Osteocyte (in vitro differentiated cells): ENCODE measurements around the gene FGGY. TPM values are rescaled to one million over a fixed set of nuclear protein-coding genes. Genes with fewer than 3 reads are reported as not detected.

Experiments used
- DNase-seq: peaks from one replicate; pipeline ENCODE4 v3.0.0; 2021; ENCODE audit warnings: mixed read lengths; ENCODE audit not compliant: unreplicated experiment; ENCODE audit errors: extremely low spot score
- H3K27ac Mint-ChIP-seq: one replicate; pipeline ENCODE4 v1.8.0; 2021; ENCODE audit warnings: mild to moderate bottlenecking, mixed read lengths; ENCODE audit not compliant: unreplicated experiment
- H3K27me3 Mint-ChIP-seq: one replicate; pipeline ENCODE4 v1.8.0; 2021; ENCODE audit warnings: mixed read lengths; ENCODE audit not compliant: unreplicated experiment
- H3K36me3 Mint-ChIP-seq: one replicate; pipeline ENCODE4 v1.8.0; 2021; ENCODE audit warnings: mixed read lengths; ENCODE audit not compliant: unreplicated experiment
- H3K4me1 Mint-ChIP-seq: one replicate; pipeline ENCODE4 v1.8.0; 2021; ENCODE audit warnings: mixed read lengths; ENCODE audit not compliant: unreplicated experiment
- H3K4me3 Mint-ChIP-seq: one replicate; pipeline ENCODE4 v1.8.0; 2021; ENCODE audit warnings: mild to moderate bottlenecking, moderate library complexity, mixed read lengths; ENCODE audit not compliant: unreplicated experiment
- H3K9me3 Mint-ChIP-seq: one replicate; pipeline ENCODE4 v1.8.0; 2021; ENCODE audit warnings: mixed read lengths; ENCODE audit not compliant: unreplicated experiment
- CTCF ChIP-seq: fragments of 200-600 bp; sonication (generic); IDR thresholded peaks from 2 replicates; pipeline ENCODE4 v1.5.0; 2021; ENCODE audit warnings: antibody characterized with exemption, mild to moderate bottlenecking, moderate library complexity
- total RNA-seq: library from RNA; stranded (reverse); gene quantifications from 2 replicates; pipeline ENCODE4 v1.2.1, GENCODE V29; 2021

FGGY gene
- total RNA-seq, 1 donor from 2014 or later: 9.1 TPM

- H3K4me1 Mint-ChIP-seq: peaks cover 2% of the 10 kb centered on the region
- no peaks in the 10 kb centered on the region for H3K27me3 Mint-ChIP-seq
- H3K9me3 Mint-ChIP-seq: no peaks in the 10 kb centered on the region
- H3K36me3 Mint-ChIP-seq: no peaks in the 10 kb centered on the region
- no peak overlapping the region for H3K27ac Mint-ChIP-seq
- H3K4me3 Mint-ChIP-seq: no peak overlapping the region
- TF ChIP-seq CTCF: no peak
- DNase-seq: no peak
These were observed 357.1 kb downstream of the FGGY start for GRCh38 chr1:59653968-59654367.

GRCh38 chr1:59657873-59658465 is 361.1 kb downstream of the FGGY start:
- no peak for TF ChIP-seq CTCF
- Mint-ChIP-seq H3K9me3 (no peaks in the 10 kb centered on the region), H3K27me3 (no peaks in the 10 kb centered on the region), H3K4me3 (no peak overlapping the region), H3K4me1 (peaks cover 2% of the 10 kb centered on the region), H3K36me3 (no peaks in the 10 kb centered on the region), H3K27ac (no peak overlapping the region)
- no peak for DNase-seq

GRCh38 chr1:59664166-59664565 is 367.3 kb downstream of the FGGY start:
- Mint-ChIP-seq H3K9me3 (peaks cover 4% of the 10 kb centered on the region), H3K4me1 (peaks cover 3% of the 10 kb centered on the region), H3K27me3 (no peaks in the 10 kb centered on the region), H3K4me3 (no peak overlapping the region), H3K27ac (no peak overlapping the region), H3K36me3 (peaks cover 5% of the 10 kb centered on the region)
- no peak for DNase-seq
- no peak for TF ChIP-seq CTCF

GRCh38 chr1:59666106-59666505 is 369.2 kb downstream of the FGGY start:
- peaks cover 22% of the 10 kb centered on the region for H3K4me1 Mint-ChIP-seq
- no peak overlapping the region for H3K27ac Mint-ChIP-seq

GRCh38 chr1:59667020-59667419 is 370.1 kb downstream of the FGGY start:
- no peak overlapping the region for H3K27ac Mint-ChIP-seq
- DNase-seq: no peak
- H3K9me3 Mint-ChIP-seq: peaks cover 4% of the 10 kb centered on the region
- H3K4me1 Mint-ChIP-seq: peaks cover 25% of the 10 kb centered on the region
- no peak overlapping the region for H3K4me3 Mint-ChIP-seq
- peaks cover 5% of the 10 kb centered on the region for H3K36me3 Mint-ChIP-seq
- TF ChIP-seq CTCF: no peak
- no peaks in the 10 kb centered on the region for H3K27me3 Mint-ChIP-seq

More at GRCh38 chr1:59666106-59666505, 369.2 kb downstream of the FGGY start:
- H3K4me3 Mint-ChIP-seq: no peak overlapping the region
- H3K36me3 Mint-ChIP-seq: peaks cover 5% of the 10 kb centered on the region
- peak; percentile 19 for TF ChIP-seq CTCF
- H3K27me3 Mint-ChIP-seq: no peaks in the 10 kb centered on the region
- DNase-seq: no peak
- H3K9me3 Mint-ChIP-seq: peaks cover 4% of the 10 kb centered on the region
